T47D (cell line): ENCODE data around the gene GLI3.
A peak's percentile ranks its signal among the peaks of the same experiment; 100 is the strongest.

Source experiments
- DNase-seq, 2 experiments: peaks; one replicate each; pipeline versions ENCODE4 v3.0.0 to v3.0.0-alpha.2; 2011 to 2012; ENCODE audit warnings: low read depth in 1 of 2, low spot score in 1 of 2
- JUND ChIP-seq: IDR thresholded peaks from 2 replicates; pipeline ENCODE4 v1.6.1; 2012; ENCODE audit warnings: low read depth
- in situ Hi-C: cut with HindIII; loops from 2 replicates; pipeline ENCODE4 v1.10.0; 2016; ENCODE audit warnings: low sequenced_read_pairs, low pct_unique_long_range_greater_than_20kb

The GLI3 gene

DNA sequence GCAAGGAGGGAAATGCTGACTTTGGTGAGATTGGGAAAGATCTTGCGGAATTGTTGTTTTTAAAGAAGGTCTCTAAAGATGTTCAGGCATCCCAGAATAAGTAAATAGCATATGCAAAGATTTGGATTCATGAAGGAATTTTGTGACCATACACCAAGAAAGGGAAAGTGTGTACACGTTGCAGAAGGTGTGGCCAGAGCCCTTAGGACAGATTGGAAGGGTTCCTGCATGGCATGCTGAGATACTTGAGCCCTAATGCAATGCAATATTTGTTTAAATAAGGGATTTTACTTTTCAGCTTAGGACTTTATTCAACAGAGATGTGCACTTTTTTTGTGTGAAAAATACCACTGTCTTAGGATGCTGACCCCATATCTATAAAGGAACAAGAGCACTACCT is 314.6 kb downstream of the GLI3 start:
- DNase-seq = no peak
- in situ Hi-C loops = no loop called here
- TF ChIP-seq JUND = no peak

DNA sequence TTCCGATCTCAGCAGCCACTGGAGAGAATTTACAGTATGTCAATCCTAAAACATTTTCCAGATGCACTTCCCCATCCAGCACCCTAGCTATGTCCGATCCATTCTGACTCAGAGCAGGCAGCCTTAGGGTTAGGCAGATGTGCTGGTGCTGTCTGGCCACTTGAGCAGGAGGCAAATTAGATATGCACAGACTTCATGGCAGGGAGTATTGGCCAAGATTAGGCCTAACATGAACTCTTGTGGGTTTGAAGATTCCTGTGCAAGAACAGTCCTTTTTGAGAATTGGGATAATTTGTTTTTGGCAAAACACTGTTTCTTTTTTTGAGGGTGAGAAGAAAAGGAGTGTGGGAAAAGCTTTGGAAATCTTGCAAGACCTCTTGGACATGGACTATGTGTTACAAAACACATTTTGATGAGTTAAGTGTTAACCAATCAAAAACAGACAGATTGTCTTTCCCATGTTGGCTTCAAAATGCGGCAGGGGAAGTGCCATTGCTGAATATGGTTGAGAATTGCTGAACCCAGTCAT is 315.5 kb downstream of the GLI3 start:
- in situ Hi-C loops = no loop called here
- TF ChIP-seq JUND = no peak
- no peak for DNase-seq

DNA sequence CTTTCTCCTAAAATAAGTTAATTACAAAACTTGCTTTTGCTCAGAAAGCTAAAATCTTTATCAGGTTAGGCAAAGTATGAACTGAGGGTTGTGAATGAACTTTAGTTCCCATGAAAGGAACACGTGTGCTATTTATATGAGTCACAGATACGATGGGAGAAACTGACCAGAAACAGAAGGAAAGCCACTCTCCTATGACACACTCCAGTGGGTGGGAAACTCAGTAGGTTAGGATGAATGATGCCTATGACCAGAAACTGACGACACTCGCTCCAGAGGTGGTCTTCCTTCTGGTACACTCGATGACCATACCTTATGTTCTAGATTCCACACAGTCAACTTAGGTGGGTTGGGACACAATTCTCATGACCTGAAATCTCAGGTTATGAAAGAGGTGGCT is 318.4 kb downstream of the GLI3 start:
- TF ChIP-seq JUND = no peak
- DNase-seq = no peak
- in situ Hi-C loops = no loop called here

DNA sequence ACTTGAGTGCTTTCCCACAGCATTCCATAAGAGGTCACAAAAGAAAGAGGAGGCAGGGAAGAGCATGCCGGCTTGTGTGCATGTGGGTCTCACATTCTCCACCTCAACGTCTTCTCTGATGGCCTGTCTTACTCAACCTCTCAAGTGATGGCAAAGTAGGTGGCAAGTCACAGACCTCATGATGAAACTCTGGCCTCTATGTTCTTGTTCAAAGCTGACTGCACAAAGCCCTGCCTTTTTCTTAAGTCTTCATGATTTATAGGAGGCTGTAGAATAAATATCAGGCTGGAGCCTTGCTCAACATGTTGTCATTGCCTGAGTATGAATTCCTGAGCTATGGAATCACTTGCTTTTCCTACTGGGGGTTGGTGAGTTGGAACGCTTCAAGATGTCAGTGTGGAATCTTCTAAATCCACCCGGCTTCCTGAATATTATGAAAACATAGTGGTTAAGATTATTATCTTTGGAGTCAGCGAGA is 320.5 kb downstream of the GLI3 start:
- peak; percentile 94 for TF ChIP-seq JUND
- in situ Hi-C loops = no loop called here
- peak; percentile 24 to 93 for DNase-seq

DNA sequence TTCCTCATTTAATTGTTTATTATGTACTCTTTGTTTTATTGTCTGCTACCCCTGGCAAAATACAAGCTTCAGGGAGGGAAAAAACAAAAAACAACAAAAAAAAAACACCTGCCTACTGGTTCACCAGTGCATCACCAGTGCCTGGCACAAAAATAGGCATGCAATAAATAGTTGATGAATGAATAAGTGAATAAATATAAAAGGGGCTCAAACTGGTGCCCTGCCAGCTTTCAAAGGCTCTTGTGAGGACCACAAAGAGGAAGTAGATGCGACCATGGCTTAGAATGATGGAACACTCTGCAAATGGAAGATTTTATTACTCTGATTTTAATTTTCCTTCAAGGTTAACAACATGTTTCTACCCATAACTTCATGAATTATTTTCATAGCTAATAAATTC is 321.1 kb downstream of the GLI3 start:
- TF ChIP-seq JUND = no peak
- no peak for DNase-seq
- in situ Hi-C loops = no loop called here

DNA sequence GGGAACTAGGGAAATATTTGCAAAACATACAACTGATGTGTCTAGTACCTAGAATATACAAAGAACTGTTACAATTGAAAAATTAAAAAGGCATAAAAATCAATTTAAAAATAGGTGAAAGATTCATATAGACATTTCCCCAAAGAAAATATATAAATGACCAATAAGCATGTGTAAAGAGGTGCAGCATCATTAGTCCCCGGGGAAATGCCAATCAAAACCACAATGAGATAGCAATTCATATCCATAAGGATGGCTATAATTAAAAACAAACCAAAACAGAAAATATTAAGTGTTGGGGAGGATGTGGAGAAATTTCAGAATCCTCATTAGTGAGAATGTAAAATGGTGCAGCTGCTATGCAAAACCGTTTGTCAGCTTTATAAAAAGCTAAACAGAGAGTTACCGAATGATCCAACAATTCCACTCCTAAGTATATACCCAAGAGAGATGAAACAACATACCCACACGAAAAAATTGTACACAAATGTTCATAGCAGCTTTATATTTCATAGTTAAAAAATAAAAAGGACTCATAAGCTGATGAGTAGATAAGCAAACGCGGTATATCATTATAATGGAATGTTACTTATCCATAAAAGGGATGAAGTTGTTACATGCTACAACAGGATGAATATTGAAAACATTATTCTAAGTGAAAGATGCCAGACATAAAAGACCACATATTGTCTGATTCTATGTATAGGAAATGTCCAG is 324.0 kb downstream of the GLI3 start:
- no peak for TF ChIP-seq JUND
- DNase-seq = no peak
- in situ Hi-C loops = no loop called here

DNA sequence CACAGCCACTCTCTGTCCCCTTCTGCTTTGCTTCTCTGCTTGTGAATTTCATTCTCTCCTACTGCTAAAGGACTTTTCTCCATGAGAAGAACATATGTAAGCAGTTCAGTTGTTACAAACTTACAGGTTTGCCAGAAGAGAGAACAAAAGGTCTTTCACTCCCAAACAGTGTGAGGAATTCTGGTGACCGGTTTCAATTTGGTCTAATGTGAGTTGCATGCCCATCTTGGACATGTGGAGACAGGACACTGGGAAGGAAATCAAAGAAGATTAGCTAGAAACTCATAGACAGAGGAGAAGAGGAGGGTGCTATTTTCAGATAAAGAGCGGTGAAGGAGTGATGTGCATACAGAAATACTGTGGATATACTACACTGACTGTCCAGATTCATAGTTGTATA is 324.6 kb downstream of the GLI3 start:
- TF ChIP-seq JUND = no peak
- in situ Hi-C loops = no loop called here
- no peak for DNase-seq

DNA sequence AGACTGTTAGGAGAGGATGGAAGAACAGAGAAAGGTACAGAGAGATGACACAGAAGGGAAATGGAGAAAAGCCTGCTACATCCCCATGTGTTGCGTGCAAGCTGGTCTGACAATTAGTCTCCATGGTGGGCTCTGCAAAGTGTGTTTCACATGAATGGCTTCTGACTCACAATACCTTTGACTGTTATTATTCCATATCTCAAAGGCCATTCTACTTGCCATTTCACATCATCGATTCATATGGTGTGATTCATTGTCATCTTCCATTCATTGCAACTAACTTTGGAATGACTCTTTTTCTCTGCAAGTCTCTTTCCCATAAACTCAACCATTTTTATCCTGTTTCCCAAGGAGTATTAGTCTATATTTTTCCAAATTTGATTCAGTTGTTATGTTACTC is 325.2 kb downstream of the GLI3 start:
- DNase-seq = no peak
- in situ Hi-C loops = no loop called here
- no peak for TF ChIP-seq JUND
